ENCODE data around the gene GLUD1. TPM values are rescaled to one million over a fixed set of nuclear protein-coding genes. Genes with fewer than 3 reads are reported as not detected.

GLUD1 gene
- total RNA-seq, 2 experiments from 2014 or later: 166 to 168 TPM

DNA sequence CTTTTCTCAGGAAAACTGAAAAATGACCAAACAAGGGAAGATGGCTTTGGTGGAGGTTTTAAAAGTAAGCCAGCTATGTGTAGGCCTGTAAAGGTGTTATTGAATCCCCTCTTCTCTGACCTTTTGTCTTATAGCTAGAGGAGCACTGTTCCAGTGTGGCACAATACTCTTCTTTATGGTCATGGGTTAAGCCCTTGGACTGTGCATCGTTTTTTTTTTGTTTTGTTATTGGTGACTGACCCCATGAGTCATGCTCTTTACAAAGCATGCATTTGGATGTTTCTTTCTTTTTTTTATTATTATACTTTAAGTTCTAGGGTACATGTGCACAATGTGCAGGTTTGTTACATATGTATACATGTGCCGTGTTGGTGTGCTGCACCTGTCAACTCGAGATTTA, 94.2 kb downstream of the GLUD1 start:
- Mint-ChIP-seq H3K27ac (no peak overlapping the region), H3K27me3 (ENCODE audit: low read depth) (no peaks in the 10 kb centered on the region), H3K36me3 (ENCODE audit: low read depth) (no peaks in the 10 kb centered on the region), H3K4me3 (no peak overlapping the region), H3K9me3 (no peaks in the 10 kb centered on the region), H3K4me1 (ENCODE audit: low read depth) (no peaks in the 10 kb centered on the region)
- CTCF ChIA-PET: no interaction called here
- intact Hi-C loops (cut with micrococcal nuclease): no loop called here
- DNase-seq: no peak

Other genes starting within 250 kb of the GLUD1 start
- not detected for gene MMRN2, start 137.2 kb downstream of the GLUD1 start, total RNA-seq
- gene SNCG, start 136.2 kb downstream of the GLUD1 start, total RNA-seq: 1 to 10 TPM in 1 of 2 experiments, under 1 TPM in 1; 0.72 to 1.2 TPM
- gene ADIRF, start 126.4 kb downstream of the GLUD1 start, total RNA-seq: not detected
- not detected for gene FAM25A, start 74.5 kb downstream of the GLUD1 start, total RNA-seq
- 10 to 100 TPM; 16.7 to 17.6 TPM for gene SHLD2, start 363 bp upstream of the GLUD1 start, total RNA-seq
- gene NUTM2A, start 130.6 kb upstream of the GLUD1 start, total RNA-seq: under 1 TPM in 1 of 2 experiments, not detected in 1; 0.07 TPM

Data from activated naive CD4-positive, alpha-beta T cell treated with anti-CD3 and anti-CD28 coated beads for 36 hours (primary cell).